Cardiac fibroblast (primary cell): ENCODE results near the gene CBL.
A peak's percentile ranks its signal among the peaks of the same experiment; 100 is the strongest.
"Not testable (repeated sequence)": the region's sequence is repeated elsewhere in the genome, so short reads cannot be mapped to it uniquely, and the experiment has no call there.

Experiments
- DNase-seq, 2 donors: peaks; one replicate each; pipeline versions ENCODE4 v3.0.0 to v3.0.0-alpha.2; 2010; ENCODE audit warnings: low read depth in 2 of 2
- H3K4me3 ChIP-seq, 2 donors: replicated peaks in 1 of 2; 1 replicate in 1 of 2; 2 replicates in 1 of 2; pipeline ENCODE4 v1.5.1; 2011; ENCODE audit warnings: low read depth in 2 of 2, low read length in 2 of 2, mild to moderate bottlenecking in 2 of 2, moderate library complexity in 1 of 2
- TF ChIP-seq, protein P1 (sequence below): IDR thresholded peaks from one replicate; pipeline ENCODE4 v1.5.1; 2011; ENCODE audit warnings: low read depth, mild to moderate bottlenecking, low read length, inconsistent platforms

Gene CBL

DNA sequence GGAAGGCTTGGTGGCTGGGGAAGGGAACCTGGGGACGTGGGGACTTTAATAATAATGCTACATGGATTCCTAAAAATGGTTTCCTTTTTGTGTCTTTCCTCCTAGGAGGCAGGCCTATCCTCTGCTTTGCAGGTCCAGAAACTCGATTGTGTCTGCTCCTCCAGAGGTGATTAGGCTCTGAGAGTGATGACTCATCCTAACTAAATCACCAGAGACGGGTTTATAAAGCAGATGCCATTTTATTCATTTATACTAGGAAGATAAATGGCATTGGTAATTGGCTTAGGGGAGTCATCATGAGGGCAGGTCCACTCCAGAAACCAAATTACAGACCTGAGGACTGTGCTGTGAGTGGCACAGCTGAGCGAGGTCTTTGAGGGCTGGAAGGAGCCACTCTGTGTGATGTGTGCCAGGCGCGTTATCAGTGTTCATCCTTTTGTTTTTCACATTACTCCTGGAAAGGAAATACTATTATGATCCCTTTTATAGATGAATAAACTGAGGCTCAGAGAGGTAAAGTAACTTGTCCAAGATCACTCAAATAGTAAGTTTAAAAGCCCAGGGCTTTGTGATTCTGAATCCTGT lies 30.6 kb upstream of the CBL start:
- peak; percentile 25 to 32 for DNase-seq
- TF ChIP-seq, protein P1, sequence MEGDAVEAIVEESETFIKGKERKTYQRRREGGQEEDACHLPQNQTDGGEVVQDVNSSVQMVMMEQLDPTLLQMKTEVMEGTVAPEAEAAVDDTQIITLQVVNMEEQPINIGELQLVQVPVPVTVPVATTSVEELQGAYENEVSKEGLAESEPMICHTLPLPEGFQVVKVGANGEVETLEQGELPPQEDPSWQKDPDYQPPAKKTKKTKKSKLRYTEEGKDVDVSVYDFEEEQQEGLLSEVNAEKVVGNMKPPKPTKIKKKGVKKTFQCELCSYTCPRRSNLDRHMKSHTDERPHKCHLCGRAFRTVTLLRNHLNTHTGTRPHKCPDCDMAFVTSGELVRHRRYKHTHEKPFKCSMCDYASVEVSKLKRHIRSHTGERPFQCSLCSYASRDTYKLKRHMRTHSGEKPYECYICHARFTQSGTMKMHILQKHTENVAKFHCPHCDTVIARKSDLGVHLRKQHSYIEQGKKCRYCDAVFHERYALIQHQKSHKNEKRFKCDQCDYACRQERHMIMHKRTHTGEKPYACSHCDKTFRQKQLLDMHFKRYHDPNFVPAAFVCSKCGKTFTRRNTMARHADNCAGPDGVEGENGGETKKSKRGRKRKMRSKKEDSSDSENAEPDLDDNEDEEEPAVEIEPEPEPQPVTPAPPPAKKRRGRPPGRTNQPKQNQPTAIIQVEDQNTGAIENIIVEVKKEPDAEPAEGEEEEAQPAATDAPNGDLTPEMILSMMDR = no peak
- no peak overlapping the region for H3K4me3 ChIP-seq

DNA sequence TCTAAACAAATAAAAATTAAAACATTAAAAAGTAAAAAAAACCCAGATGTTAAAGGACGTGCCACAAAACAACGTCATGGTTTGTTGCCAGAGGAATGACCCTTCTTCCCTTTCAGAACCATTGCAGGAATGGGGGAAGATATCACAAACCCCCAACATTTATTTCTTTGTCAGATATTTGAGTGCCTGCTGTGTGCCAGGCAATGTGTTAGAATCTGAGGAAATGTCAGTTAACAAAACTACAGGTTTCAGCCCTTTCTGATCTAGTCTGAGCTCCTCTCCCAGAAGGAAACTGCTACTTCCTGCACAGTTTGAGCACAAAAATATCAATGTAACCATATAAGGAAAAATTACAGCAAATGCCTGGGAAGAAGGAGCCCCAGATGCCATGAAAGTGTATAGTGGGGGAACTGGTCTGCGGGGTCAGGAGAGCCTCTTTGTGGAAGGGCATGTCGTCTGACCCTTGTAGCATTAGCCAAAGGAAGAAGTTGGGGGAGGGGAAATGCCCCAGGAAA lies 27.9 kb upstream of the CBL start:
- peak in 1 of 2 donors; percentile 10 for DNase-seq
- no peak overlapping the region for H3K4me3 ChIP-seq

DNA sequence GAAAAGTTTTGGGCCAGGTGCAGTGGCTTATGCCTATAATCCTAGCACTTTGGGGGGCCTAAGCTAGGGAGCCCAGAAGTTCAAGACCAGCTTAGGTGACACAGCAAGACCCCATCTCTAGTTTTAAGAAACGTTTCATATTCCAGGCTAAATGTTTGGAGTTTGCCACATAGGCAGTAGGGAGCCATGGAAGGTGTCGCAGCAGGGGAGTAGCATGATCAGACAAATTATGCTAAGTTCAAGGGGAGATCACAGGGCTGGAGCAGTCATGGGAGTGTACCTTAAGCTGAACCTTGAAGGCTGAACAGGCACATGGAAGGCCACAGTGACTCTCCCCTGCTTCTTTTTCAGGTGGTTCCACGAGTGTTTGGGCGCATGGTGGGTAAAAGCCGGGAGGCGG lies 26.8 kb upstream of the CBL start:
- DNase-seq = no peak
- TF ChIP-seq, protein P1 = no peak
- H3K4me3 ChIP-seq = no peak overlapping the region

More for the DNA sequence above, 27.9 kb upstream of the CBL start:
- TF ChIP-seq, protein P1 = no peak

DNA sequence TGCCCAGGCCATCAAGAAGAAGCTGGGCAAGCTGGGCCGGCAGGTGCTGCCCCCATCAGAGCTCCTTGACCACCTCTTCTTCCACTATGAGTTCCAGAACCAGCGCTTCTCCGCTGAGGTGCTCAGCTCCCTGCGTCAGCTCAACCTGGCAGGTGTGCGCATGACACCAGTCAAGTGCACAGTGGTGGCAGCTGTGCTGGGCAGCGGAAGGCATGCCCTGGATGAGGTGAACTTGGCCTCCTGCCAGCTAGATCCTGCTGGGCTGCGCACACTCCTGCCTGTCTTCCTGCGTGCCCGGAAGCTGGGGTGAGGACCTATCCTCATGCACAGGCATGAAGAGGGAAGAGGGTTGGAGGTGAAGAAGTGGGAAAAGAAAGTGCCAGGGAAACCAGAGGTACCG lies 26.2 kb upstream of the CBL start:
- no peak overlapping the region for H3K4me3 ChIP-seq
- DNase-seq = no peak
- TF ChIP-seq, protein P1 = no peak

DNA sequence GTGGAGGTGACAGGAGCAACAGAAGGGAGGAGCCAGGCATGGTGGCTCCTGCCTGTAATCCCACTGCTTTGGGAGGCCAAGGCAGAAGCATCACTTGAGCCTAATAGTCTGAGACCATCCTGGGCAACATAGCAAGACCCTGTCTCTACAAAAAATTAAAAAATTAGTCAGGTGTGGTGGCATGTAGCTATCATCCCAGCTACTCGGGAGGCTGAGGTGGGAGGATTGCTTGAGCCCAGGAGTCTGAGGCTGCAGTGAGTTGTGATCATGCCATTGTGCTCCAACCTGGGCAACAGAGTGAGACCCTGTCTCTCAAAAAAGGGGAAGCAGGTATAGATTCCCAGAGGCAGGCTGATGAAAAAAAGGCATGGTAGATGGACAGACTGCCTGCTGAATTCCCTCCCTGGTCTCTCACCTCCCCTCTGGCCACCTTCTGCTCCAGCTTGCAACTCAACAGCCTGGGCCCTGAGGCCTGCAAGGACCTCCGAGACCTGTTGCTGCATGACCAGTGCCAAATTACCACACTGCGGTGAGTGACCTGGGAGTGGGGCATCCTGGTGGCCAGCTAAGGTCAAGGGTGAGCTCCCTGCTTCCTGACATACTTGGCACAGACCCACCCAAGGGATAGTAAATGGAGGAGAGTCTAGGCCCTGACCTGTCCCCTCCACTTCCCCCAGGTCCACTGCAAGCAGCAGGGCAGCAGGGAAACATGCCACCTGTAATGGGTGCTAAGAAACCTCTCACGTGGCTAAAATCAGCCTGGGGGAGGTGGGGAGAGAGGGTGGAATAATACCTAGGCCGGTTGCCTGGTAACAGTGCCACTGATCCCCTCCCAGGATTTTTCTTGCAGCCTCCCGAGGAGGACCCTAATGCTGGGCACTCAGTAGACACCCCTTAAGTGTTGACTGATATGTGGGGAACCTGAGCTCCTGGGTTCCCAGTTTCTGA lies 25.1 kb upstream of the CBL start:
- TF ChIP-seq, protein P1 = no peak
- H3K4me3 ChIP-seq = no peak overlapping the region
- no peak for DNase-seq

DNA sequence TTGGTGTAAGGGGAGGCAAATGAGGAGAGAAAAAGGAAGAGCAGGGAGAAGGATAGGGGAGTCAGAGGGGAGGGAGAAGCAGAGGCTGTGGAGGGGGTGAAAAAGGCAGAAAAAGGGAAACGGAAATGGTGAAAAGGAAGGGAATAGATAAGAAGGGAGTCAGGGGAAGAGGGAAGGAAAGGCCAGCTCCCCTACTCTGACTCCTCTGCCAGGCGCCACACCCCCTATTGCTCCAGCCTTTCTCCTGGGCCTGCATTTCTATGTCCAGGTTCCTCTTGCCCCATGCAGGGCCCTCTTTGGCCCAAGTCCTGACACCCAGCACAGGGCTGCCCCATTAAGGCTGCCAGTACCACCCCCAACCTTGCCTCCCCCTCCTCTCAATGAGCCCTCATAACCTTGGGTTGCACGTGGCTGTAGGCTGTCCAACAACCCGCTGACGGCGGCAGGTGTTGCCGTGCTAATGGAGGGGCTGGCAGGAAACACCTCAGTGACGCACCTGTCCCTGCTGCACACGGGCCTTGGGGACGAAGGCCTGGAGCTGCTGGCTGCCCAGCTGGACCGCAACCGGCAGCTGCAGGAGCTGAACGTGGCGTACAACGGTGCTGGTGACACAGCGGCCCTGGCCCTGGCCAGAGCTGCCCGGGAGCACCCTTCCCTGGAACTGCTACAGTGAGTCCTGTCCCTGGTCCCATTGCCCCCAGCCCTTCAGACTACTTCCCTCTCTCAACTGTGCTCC lies 24.3 kb upstream of the CBL start:
- no peak overlapping the region for H3K4me3 ChIP-seq
- TF ChIP-seq, protein P1 = no peak

DNA sequence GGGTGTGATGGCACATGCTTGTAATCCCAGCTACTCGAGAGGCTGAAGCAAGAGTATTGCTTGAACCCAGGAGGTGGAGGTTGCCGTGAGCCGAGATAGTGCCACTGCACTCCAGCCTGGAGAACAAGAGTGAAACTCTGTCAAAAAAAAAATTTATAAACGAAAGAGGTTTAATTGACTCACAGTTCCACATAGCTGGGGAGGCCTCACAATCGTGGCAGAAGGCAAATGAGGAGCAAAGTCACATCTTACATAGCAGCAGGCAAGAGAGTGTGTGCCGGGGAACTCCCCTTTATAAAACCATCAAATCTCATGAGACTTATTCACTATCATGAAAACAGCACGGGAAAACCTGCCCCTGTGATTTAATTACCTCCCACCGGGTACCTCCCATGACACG lies 21.7 kb upstream of the CBL start:
- H3K4me3 ChIP-seq, DNase-seq: not testable (repeated sequence)

More for the DNA sequence above, 24.3 kb upstream of the CBL start:
- no peak for DNase-seq
